Lower leg skin (tissue), 4 donors: ENCODE data around the gene PDLIM3. TPM values are rescaled to one million over a fixed set of nuclear protein-coding genes. Genes with fewer than 3 reads are reported as not detected.

Experiments
- DNase-seq, 2 donors: peaks; one replicate each; pipeline ENCODE4 v3.0.0-alpha.2; 2019; ENCODE audit warnings: low spot score in 2 of 2
- H3K4me3 ChIP-seq: fragments of 200-600 bp; sonication (generic); 2 replicates; pipeline ENCODE4 v1.5.1; 2017; ENCODE audit warnings: mild to moderate bottlenecking, low read depth; ENCODE audit not compliant: poor library complexity, severe bottlenecking
- CTCF ChIP-seq, 3 donors: fragments of 450-650 bp; IDR thresholded peaks; one replicate each; pipeline ENCODE4 v1.5.1; 2016; ENCODE audit warnings: antibody characterized with exemption in 3 of 3, mild to moderate bottlenecking in 3 of 3, moderate library complexity in 2 of 3
- POLR2A ChIP-seq, 2 donors: fragments of 450-650 bp; IDR thresholded peaks; one replicate each; pipeline ENCODE4 v1.6.1; 2016 to 2017; ENCODE audit warnings: antibody characterized with exemption in 2 of 2, mild to moderate bottlenecking in 1 of 2, moderate library complexity in 1 of 2
- WGBS, 2 donors: methylation state at CpG; one replicate each; pipeline ENCODE4 v1.1.5; 2018; 5-methylcytosine and 5-hydroxymethylcytosine counted together
- intact Hi-C: fragments of 100-400 bp; cut with DNase I; formaldehyde crosslinking; loops from one replicate; pipeline ENCODE4 v1.15.0; 2023; ENCODE audit warnings: low total_unique reads
- total RNA-seq, 4 donors: library from RNA; depleted of rRNA; stranded (reverse); fragments of >200 nt; gene quantifications; one replicate each; pipeline ENCODE4 v1.1.0, GENCODE V29; 2016

Gene PDLIM3
- total RNA-seq, 4 donors from 2014 or later = 10.7 to 25.2 (median 21.2) TPM

DNA sequence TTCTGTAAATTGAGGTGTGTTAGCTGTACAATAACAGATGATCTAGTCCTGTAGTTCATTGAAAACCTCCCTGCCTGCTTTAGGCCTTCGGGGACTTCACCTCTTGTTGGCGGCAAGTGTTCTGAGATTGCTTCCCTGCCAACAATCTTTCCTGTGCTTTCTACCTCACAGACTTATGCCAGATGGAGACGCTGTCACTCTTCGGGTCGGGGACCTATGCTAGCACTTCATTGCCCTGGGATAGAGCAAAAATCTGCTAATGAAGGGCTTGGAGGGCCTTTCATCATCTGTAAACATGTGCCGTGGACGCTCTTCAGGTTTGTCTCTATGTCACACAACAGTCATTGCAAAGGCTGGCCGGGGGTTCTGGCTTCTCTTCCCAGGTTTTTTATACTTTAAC is 4.7 kb upstream of the PDLIM3 start:
- H3K4me3 ChIP-seq = no peak overlapping the region
- no peak for DNase-seq
- 79 to 85% methylated on average over 8 of the region's 8 CpGs for WGBS, 2 donors
- TF ChIP-seq CTCF (IDR thresholded peaks at IDR 0.05) (no peak), POLR2A (IDR thresholded peaks at IDR 0.05) (no peak)
- intact Hi-C loops = no loop called here

- intact Hi-C loops = no loop called here
- no peak for DNase-seq
- TF ChIP-seq POLR2A (IDR thresholded peaks at IDR 0.05) (no peak), CTCF (IDR thresholded peaks at IDR 0.05) (no peak)
- no peak overlapping the region for H3K4me3 ChIP-seq
- WGBS, 2 donors = 64 to 80% methylated on average over 1 of the region's 1 CpG
Observed at GRCh38 chr4:185538806-185539205, 3.5 kb upstream of the PDLIM3 start.

DNA sequence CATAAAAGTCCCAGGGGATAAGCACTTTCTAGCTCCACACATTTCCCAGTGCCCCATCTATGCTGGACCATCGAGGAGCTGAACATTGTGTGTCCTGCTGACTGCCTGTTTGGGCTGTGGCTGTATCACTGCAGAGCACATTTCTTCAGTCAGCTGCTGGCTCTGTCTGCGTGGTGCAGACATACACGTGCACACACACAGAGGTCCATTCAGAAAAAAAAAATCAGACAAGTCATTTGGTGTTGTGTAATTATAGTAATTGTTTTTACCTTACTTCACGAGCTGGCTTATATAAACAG is 1.1 kb upstream of the PDLIM3 start:
- peak in 1 of 2 donors; percentile 88 for DNase-seq
- 13 to 14% methylated on average over 4 of the region's 4 CpGs for WGBS, 2 donors
- no peak overlapping the region for H3K4me3 ChIP-seq
- TF ChIP-seq POLR2A (IDR thresholded peaks at IDR 0.05) (no peak), CTCF (IDR thresholded peaks at IDR 0.05) (no peak)
- intact Hi-C loops = no loop called here

- peak overlapping the region; percentile 46 for H3K4me3 ChIP-seq
- TF ChIP-seq CTCF (IDR thresholded peaks at IDR 0.05) (no peak), POLR2A (IDR thresholded peaks at IDR 0.05) (no peak)
- 11 to 12% methylated on average over 25 of the region's 32 CpGs for WGBS, 2 donors
- intact Hi-C loops = no loop called here
- no peak for DNase-seq
Observed at GRCh38 chr4:185535612-185536410, 504 bp upstream of the PDLIM3 start.

DNA sequence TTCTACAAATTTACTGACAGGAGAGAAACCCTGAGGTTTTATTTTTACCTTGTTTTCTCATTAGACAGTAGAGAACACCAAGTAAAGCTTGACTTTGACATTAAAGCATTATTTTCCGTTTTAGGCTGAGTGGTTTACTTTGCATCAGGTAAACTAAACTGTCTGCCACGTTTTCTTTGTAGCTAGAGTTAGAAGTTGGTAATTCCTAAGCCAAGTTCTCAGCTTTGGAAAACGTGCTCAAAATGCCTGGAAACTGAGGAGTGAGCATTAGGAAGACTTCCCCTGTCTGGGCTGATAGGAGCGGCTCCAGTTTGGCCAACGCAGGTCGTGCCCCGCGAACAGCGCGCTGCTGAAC is 819 bp downstream of the PDLIM3 start:
- H3K4me3 ChIP-seq = peak overlapping the region; percentile 46
- intact Hi-C loops = no loop called here
- no peak for TF ChIP-seq CTCF (IDR thresholded peaks at IDR 0.05)
- TF ChIP-seq POLR2A (IDR thresholded peaks at IDR 0.05) = no peak
- DNase-seq = no peak
- 3 to 4% methylated on average over 10 of the region's 10 CpGs for WGBS, 2 donors

DNA sequence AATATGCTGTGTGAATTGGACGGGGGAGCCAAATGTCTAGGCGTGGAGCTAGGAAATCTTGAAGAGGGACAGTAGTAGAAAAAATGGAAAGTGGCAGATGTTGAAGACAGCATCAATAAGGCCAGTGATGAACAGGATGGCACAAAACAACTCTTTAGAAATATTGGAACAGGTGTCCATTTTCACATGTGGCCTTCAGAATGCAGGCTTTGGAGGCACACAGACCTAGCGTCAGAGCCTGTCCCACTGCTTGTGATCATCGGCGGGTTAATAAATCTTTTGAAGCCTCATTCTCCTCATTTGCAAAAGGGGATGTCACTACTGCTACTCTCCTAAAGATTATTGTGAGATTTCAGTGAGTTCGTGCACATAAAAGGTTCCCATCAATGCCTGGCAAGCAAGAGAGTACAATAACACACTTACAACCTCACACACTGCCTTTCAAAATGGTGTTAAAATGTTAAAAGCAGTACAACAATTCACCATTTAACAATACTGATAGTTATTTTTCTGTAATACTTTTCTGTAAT is 2.4 kb downstream of the PDLIM3 start:
- no peak overlapping the region for H3K4me3 ChIP-seq
- intact Hi-C loops = no loop called here
- no peak for DNase-seq
- TF ChIP-seq POLR2A (IDR thresholded peaks at IDR 0.05) (no peak), CTCF (IDR thresholded peaks at IDR 0.05) (no peak)
- WGBS, 2 donors = 79 to 94% methylated on average over 6 of the region's 6 CpGs
